GM12874 (cell line): ENCODE measurements around the gene ZNF639.

Source experiments
- TF ChIP-seq, protein P1 (sequence below): IDR thresholded peaks from 2 replicates; pipeline ENCODE4 v1.5.1; 2011; ENCODE audit warnings: low read depth, mild to moderate bottlenecking, control low read depth, low read length, moderate library complexity; ENCODE audit not compliant: insufficient read depth

Gene ZNF639

GRCh38 chr3:179323197-179324110 lies 623 bp downstream of the ZNF639 start:
- TF ChIP-seq, protein P1, sequence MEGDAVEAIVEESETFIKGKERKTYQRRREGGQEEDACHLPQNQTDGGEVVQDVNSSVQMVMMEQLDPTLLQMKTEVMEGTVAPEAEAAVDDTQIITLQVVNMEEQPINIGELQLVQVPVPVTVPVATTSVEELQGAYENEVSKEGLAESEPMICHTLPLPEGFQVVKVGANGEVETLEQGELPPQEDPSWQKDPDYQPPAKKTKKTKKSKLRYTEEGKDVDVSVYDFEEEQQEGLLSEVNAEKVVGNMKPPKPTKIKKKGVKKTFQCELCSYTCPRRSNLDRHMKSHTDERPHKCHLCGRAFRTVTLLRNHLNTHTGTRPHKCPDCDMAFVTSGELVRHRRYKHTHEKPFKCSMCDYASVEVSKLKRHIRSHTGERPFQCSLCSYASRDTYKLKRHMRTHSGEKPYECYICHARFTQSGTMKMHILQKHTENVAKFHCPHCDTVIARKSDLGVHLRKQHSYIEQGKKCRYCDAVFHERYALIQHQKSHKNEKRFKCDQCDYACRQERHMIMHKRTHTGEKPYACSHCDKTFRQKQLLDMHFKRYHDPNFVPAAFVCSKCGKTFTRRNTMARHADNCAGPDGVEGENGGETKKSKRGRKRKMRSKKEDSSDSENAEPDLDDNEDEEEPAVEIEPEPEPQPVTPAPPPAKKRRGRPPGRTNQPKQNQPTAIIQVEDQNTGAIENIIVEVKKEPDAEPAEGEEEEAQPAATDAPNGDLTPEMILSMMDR, result no peak

- TF ChIP-seq, protein P1, result no peak
Measured at GRCh38 chr3:179324270-179324754, 1.5 kb downstream of the ZNF639 start.

DNA sequence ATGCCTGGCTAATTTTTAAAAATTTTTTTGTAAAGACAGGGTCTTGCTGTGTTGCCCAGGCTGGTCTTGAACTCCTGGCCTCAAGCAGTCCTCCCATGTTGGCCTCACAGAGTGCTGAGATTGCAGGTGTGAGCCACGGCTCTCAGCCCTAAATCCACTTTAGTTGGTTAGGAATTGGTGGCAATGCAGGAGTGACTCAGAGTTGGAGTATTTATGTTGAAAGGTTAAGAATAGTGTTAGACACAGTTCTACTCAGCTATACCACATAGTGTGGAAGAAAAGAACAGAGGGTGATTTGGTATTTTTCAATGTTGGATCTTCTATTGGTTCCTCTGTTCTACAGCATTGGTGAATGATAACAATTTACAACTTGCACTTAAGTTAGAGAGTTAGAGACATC lies 7.6 kb downstream of the ZNF639 start:
- TF ChIP-seq, protein P1, result no peak

DNA sequence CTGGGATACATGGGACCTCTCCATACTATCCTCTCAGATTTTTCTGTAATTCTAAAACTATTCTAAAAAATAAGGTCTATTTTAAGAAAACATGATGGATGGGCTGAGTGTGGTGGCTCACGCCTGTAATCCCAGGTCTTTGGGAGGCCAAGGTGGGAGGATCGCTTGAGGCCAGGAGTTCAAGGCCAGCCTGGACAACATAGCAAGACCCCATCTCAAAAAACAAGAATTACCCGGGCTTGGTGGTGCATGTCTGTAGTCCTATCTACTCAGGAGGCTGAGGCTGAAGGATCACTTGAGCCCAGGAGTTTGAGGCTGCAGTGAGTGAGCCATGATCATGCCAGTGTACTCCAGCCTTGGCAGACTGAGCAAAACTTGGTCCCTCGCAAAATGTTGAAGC lies 9.4 kb downstream of the ZNF639 start:
- TF ChIP-seq, protein P1, result no peak

- TF ChIP-seq, protein P1, result no peak
Measured at GRCh38 chr3:179333084-179333483, 10.3 kb downstream of the ZNF639 start.

DNA sequence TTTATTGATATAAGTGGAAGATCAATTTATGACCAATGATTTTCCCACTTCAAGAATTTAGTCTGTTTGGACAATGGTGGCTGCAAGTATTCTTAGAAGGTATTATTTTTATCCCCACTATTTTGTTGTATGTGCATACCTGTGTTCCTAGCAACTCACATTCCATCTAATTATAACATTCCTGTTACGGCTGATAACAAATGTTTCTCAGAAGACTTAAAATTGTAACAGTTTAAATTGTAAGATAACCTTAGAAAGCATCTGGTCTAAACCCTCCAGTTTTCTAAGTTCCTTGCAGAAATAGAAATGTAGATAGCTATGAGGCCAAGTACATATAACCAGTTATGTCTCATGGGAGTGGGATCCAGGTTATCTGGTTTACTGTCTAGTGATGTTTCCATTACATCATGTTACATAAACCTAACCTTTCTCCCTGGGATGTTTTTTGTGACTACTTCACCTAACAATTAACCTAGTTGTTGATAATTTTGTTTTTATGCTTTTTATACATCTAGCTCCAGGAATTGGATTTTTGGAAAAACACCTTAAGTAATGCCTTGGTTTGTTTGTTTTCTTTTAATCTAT lies 13.6 kb downstream of the ZNF639 start:
- TF ChIP-seq, protein P1, result no peak

- TF ChIP-seq, protein P1, result no peak
Measured at GRCh38 chr3:179347345-179348194, 24.7 kb downstream of the ZNF639 start, which contains the start of gene MFN1. Gene MFN1 (plus strand): TSS chr3:179347709. CDS start chr3:179348852, 1,143 bp downstream.
